CD4-positive, alpha-beta T cell treated with Interleukin-12 subunit alpha and Interleukin-12 subunit beta, for 1 hour (primary cell): ENCODE results near the gene HOXB9.

ENCODE experiments used
- DNase-seq: peaks from one replicate; pipeline ENCODE4 v3.0.0-alpha.2; 2020

Gene HOXB9

DNA sequence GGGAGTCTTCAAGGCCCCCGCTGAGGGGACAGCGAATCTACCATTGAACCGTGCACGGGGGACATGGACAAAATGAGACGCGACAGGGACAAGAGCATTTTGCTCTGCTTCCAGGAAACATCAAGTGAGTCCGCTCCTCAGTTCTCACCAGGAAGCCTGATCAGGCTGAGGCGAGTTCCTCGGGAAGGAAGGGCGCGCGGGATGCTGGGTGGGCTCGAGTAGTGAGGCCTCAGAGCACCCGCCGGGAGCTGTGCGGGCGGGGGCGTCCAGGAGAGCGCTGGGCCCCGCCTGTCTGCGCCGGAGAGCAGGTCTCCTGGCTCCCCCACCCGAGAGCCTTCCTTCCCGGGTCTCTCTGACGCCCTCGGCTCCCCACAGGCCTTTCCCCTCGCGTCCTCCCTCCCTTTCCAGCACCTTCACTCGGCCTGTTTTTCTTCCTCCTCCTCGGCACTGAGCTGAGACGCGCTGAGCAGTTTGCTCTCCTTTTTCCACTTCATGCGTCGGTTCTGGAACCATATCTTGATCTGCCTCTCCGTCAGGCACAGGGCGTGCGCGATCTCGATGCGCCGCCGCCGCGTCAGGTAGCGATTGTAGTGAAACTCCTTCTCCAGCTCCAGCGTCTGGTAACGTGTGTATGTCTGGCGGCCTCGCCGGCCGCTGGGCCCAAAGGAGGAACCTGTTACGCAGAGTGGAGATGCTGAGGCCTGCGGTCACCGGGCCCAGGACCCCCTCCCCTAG lies 30.0 kb downstream of the HOXB9 start:
- no peak for DNase-seq

- no peak for DNase-seq
Observed at GRCh38 chr17:48595278-48595999, 30.7 kb downstream of the HOXB9 start.

DNA sequence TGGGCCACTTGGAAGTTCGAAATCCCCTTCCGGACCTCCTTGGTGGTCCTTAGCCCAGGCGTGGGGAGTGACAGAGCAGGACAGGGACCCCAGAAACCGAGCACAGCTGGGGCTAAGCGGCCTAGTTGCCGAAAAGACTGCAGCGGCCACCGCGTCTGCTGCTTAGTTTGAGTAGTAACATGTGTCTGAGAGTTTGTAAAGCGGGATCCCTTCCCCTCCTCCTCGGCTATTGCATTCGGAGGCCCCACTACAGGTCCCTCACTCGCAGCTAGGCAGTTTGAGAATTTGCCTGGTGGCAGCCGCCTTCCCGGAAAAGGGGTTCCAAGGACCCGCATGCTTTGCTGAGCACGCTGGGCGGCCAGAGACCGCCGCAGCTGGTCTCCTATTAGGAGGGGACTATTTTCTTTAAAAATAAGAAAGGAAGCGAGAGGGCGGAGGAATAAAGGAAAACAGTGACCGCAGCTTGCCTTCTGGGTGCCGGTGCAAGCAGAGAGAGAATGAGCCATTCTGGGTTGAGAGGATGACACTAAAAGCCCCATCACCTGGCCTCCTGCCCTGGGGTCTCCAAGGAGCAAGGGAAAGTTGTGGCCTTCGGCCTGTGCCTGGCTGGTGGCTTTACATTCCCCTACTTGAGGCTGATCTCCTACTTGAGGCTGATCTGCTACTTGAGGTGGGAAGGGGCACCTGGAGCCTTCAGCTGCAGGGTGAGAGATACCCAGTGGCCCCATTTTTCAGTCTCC lies 31.4 kb downstream of the HOXB9 start:
- no peak for DNase-seq

GRCh38 chr17:48593840-48594537 lies 32.2 kb downstream of the HOXB9 start:
- peak; percentile 84 for DNase-seq

- DNase-seq, result no peak
Observed at GRCh38 chr17:48593126-48593829, 32.9 kb downstream of the HOXB9 start, which contains the start of gene HOXB5. HOXB5 (minus strand) TSS chr17:48593779; CDS start chr17:48593682, 97 bp downstream.

- no peak for DNase-seq
Observed at GRCh38 chr17:48592577-48592976, 33.6 kb downstream of the HOXB9 start.

DNA sequence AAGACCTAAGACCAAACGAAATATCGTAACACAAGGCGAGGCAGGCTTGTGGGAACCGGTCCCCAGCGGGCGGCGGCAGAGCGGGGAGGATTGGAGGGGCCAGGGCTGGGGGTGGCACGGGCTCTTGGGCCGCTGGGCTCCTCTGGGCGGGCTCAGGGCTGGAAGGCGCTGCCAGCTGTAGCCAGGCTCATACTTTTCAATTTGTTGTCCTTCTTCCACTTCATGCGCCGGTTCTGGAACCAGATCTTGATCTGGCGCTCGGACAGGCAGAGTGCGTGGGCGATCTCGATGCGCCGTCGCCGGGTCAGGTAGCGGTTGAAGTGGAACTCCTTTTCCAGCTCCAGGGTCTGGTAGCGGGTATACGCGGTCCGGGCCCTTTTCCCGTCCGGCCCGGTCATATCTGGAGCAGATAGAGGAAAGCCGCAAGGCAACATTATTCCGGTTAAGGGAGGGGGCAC lies 34.1 kb downstream of the HOXB9 start:
- DNase-seq, result no peak

- no peak for DNase-seq
Observed at GRCh38 chr17:48591255-48592056, 34.7 kb downstream of the HOXB9 start.

DNA sequence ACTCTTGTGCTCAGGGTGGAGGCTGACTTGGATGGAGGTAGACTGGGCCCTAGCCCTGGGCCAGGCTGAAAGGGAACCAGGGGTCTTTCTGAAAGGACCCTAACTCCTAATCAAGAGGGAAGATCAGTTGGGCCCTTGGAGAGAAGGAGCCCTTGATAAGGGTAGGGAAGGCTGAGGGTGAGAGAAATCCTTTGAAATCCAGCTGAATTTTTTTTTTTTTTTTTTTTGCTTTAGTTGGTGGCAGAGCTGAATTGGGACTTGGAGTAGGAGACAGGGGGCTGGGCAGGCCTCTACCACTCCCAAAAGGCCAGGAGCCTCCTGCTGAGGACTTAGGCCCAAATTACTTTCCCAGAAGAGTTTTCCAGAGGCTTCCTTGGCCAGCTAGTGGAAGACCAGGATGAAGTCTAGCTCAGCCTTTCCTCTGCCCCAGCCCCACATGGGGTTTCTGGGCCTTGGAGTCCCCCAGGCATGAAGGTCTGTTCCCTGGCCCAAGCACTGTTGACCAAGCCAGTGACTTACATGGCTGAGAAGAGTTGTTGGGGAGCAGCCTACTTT lies 35.5 kb downstream of the HOXB9 start:
- DNase-seq, result no peak

DNA sequence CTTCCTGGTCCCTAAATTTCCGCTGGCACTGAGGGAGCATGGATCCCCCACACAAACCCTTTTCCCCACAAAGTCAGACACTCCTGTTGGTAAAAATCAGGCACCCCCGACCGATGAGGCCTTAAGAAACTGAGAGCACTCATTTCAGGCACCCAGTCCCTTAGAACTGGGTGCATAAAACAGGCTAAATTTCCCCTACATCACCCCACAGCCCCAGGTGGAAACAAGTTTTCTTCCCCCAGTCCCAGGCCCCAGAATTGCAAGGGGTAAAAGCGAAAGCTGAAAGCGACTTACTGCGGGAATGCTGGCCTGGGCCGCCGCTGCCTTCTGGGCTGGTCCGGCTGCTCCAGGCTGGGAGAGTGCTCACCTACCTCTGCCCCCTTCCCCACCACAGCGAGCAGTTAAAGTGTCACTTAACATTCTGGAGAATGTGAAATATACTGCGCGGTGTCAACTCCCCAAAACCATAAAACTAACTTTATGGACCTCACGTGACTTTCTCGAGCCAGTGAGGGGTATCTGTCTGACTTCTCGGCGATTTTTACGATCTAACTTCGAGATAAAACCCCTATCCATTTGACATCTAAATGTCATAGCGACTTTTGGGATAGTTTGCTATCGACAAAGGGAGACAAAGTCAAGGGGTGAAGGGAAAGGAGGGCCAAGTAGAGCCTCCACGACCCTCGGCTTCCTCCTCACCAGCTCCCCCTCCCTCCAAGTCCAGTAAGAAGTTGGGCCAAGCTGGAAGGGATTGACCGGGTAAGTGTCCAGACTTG lies 36.1 kb downstream of the HOXB9 start, which contains the start of gene HOXB3:
HOXB3 (minus strand) TSS at position 411 of the 776 bp plus-strand sequence. CDS start 37,767 bp downstream, outside the sequence.
- no peak for DNase-seq

- no peak for DNase-seq
Observed at GRCh38 chr17:48589060-48589830, 36.9 kb downstream of the HOXB9 start.

DNA sequence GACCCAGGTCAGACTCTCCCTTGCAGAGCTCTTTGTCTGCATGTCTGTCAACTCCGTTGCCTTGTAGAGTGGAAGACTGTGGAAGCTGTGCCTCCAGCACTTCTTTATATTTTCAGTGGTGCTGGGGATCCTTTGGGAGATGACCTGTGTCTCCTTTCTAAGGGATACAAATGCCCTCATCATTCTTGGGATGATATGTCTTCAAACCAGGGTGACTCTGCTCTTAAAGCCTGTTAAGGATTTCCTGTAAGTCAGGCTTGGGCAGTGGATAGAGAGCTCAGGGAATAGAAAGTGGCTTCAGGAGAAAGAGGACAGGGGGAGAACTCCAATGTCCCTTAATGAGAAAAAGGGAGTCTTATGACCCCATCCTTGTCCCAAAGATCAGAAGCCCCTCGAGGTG lies 37.6 kb downstream of the HOXB9 start:
- no peak for DNase-seq

DNA sequence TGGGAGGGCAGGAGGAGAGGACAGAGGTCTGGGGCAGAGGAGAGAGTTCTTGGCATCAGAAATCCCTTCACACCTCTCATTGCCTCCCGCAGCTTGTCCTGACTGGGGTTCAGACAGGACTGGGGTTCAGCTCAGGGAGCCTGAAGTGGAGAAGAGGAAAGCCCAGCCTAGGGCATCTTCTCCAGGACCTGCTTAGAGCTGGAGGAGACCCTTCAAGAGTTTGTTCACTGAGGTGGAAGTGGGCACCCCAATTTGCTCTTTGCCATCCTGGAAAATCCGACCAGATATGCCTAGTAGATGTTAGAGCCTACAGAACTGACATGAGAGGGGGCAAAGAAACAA lies 38.1 kb downstream of the HOXB9 start:
- no peak for DNase-seq

GRCh38 chr17:48587276-48588073 lies 38.7 kb downstream of the HOXB9 start:
- DNase-seq, result no peak

DNA sequence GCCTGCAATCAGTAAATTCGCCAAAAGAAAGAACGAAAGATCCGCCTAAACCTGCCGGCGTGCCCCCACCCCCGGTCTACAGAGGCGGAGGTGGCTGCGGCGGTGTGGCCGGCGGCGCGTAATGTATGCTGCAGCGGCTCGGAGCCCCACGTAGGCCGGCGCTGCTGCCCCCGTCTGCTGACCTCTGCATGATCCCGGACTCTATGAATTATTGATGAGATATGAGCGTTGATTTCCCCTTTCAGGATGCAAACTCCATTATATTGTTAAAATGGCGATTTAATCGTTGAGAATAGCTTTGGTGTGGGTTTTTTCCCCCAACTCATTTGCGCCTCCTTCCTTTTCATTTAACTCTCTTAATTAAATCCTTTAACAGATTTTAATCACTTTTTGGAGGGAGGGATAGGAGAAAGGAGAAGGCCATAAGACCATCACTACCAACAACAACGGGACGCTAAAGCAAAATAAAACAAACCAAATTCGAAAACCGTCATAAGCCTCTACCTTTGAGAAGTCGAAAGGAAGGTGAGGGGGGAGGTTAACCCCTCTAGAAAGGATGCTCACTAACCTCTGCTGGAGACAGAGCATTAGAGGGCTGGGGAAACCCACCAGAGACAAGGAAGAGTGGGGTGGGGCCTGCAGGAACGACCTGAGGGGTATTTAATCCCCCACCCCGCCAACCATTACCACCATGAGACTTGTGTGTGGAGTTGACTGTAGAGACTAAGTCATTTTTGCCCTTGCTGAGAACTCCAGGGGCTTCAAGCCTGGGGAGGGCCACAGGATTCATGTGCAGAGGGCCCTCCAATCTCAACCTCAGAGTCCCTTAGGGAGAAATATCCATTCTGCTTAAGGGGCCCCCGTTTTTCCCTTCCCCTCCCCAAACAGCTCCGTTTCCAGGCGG lies 39.6 kb downstream of the HOXB9 start:
- DNase-seq, result no peak

DNA sequence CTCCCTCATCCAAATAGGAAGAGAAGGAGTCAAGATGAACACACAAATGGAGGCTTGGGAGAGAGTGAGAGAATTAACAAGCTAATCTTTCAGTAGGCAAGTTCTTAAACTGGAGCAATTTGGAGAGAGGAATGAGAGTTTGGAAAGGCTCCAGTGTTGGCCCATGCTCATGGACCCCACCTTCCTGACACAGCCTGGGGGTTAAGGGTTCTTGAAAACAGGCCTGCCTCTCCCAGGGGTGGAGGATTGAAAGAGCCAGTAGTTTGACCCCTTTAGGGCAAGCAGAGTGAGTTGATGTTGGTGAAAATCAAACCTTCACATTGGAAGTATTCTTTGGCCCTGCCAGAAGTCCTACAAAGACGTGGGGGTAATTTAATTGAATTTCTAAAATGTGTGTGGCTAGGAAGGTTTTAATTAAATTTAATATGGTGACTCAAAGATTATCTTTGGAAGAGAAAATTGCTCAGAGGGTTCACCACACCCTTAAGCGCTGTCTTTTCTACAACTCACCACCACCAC lies 41.9 kb downstream of the HOXB9 start:
- DNase-seq, result no peak

DNA sequence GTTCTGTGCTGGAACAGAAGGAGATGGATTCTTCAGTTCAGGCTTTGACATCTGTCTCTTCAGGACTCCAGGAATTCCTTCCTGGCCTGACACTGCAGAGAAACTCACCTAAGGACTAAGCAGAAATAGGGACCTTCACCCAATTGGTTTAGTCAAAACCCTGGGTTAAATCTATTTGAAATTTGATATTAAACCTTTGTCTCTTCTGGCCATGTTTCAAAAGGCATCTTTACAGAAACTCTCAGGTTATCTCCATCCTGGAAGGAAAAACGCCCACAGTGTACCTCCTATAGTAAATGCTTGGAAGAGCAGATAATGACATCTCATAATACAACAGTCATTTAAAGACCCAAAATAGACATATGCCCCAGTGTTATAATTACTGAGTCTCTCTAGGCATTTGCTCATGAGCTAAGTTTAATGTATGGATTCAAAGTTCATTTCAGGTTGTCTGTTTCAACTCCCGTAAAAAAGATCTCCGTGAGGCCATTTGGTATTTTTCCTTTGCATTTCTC lies 42.4 kb downstream of the HOXB9 start:
- DNase-seq, result no peak
